ENCODE data around the gene CEMP1.

Gene CEMP1

DNA sequence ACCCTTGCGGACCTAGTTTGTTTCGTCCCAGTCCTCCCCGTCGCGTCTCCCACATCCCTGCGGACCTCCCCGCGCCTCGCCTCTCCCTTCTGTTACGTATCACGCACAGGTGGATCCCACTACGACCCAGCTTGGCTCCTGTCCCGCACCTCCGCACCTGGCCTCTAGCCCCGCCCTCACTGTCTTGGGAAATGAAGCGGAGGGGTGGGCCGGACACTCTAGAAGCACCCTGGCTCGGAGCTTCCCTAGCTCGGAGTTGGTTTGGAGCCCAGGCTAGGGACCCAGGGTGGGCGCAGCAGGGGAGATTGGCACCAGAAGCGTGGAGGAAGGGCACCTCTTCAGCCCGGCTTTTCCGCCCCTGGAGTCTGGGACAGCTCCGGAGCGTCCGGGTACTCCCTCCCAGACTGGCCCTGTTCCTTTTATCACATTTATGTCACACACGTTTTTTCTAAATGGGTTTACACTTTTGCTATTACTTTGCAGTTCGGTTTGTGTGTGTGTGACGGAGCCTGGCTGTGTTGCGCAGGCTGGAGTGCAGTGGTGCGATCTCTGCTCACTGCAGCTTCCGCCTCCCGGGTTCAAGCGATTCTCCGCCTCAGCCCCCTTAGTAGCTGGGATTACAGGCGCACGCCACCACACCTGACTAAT is 1.4 kb upstream of the CEMP1 start:
- Mint-ChIP-seq H3K4me3 (peak overlapping the region; percentile 93), H3K27ac (ENCODE audit: low read depth) (peak overlapping the region; percentile 98), H3K4me1 (peaks cover 31% of the 10 kb centered on the region), H3K9me3 (no peaks in the 10 kb centered on the region), H3K27me3 (no peaks in the 10 kb centered on the region), H3K36me3 (ENCODE audit: insufficient read depth) (peaks cover 47% of the 10 kb centered on the region)
- DNase-seq (ENCODE audit: low spot score in 2 of 2) (peak; percentile 50 to 74), ATAC-seq (replicated peaks; ENCODE audit: extremely low read depth, poor library complexity, severe bottlenecking) (peak; percentile 42)

DNA sequence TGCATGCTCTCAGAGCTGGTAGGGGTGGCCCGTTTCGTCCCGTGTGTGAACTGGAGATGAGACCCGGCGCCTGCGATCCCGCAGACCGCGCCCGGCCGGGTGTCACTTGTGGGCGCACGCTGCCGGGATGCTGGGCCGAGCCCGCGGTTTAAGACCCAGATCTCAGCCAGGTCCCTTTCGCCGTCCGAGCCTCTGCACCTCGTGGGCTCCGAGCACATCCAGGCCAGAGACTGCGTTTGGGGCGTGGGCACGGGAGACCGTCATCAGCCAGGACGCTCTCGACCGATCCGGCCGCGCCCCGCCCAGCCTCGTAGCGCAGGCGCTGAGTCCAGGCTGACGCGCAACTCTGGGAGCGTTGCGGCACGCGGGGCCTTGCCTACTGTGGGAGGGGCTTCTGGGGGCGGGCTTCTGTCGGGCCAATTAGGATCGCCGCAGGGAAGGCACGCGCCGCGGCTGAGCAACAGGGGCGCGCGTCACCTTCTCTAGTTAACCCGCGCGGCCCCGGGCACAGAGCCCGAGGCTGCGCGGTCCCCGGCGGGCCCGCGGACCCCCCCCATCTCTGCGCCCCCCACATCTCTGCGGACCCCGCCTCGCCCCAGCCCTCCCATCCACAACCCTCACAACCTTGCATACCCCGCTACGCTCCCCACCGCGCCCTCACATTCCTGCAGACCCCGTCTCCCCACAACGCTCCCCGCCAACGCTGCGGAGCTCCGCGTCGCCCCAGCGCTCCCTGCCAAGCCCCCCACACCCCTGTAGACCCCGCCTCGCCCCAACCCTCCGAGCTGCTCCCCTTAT is 687 bp upstream of the CEMP1 start:
- peak; percentile 92 to 95 for DNase-seq (ENCODE audit: low spot score in 2 of 2)
- peak; percentile 85 for ATAC-seq (replicated peaks; ENCODE audit: extremely low read depth, poor library complexity, severe bottlenecking)

DNA sequence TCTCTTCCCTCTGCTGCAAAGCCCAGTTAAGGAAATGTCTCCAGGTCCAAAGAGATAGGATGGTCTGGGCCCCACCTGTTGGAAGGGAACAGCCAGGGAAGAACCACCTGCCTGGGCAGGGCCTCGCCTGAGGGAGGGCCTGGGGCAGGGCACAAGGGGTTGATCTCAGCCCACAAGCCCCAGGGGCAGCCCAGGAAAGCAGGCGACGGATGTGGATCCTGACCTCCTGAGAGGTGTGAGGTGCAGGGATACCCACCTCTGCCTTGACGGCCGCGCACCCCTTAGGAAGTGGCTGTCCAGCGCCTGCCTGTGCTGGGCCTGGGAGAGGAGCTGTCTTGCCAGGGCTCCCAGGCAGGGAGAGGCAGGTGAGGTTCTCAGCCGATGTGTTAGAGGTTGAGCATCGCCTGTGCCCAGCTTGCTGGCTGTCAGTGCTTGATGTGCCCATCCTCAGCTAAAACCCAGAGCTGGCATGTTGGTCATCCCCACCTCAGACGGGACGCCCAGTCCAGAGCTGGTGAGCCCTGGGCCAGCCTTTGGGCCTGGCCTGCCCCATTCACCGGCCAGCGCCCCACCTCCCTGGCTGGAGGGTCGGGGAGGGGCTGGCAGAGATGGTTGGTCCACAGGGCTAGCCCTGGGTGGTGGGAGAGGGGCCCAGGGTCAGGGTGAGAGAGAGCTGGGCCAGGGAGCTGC is 434 bp downstream of the CEMP1 start:
- Mint-ChIP-seq H3K4me1 (peaks cover 31% of the 10 kb centered on the region), H3K36me3 (ENCODE audit: insufficient read depth) (peaks cover 43% of the 10 kb centered on the region), H3K27me3 (no peaks in the 10 kb centered on the region), H3K27ac (ENCODE audit: low read depth) (peak overlapping the region; percentile 98), H3K9me3 (no peaks in the 10 kb centered on the region), H3K4me3 (peak overlapping the region; percentile 93)
- no peak for ATAC-seq (replicated peaks; ENCODE audit: extremely low read depth, poor library complexity, severe bottlenecking)
- DNase-seq (ENCODE audit: low spot score in 2 of 2), result no peak

More for the DNA sequence above, 687 bp upstream of the CEMP1 start:
- Mint-ChIP-seq H3K4me3 (peak overlapping the region; percentile 93), H3K4me1 (peaks cover 26% of the 10 kb centered on the region), H3K36me3 (ENCODE audit: insufficient read depth) (peaks cover 44% of the 10 kb centered on the region), H3K9me3 (no peaks in the 10 kb centered on the region), H3K27me3 (no peaks in the 10 kb centered on the region), H3K27ac (ENCODE audit: low read depth) (peak overlapping the region; percentile 98)

DNA sequence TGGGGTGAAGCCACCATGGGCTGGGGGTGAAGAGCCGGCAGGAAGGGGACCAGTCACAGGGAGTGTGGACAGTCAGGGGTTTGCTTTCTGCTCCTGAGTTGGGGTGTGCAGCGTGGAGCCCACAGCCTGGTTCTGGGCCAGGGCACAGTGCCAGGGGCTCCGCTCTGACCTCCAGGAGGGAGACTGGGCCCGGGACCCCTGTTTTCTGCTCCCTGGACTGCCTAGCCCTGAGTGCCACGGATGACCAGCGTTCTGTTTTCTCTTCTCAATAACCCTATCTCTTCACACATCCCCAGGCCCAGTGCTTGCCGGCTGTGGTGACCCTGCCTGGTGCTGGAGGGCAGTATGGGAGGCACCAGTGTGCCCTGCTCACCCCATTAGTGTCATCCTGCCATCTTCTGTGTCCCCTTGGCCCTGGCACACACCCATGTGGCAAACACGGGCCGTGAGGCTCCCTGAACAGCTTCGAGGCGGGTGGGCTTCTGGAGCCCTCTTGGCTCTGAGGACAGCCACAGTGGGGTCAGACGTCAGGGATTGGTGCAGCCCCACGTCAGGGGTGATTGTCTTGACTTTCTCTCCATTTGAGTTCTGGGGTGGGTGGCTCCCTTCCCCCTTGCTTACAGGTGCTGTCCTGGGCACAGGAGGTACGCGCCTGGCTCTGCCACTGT is 1.1 kb downstream of the CEMP1 start:
- peak overlapping the region; percentile 46 for H3K4me3 Mint-ChIP-seq
- peak overlapping the region; percentile 98 for H3K27ac Mint-ChIP-seq (ENCODE audit: low read depth)
- ATAC-seq (replicated peaks; ENCODE audit: extremely low read depth, poor library complexity, severe bottlenecking) (no peak), DNase-seq (ENCODE audit: low spot score in 2 of 2) (no peak)
- no peaks in the 10 kb centered on the region for H3K27me3 Mint-ChIP-seq
- H3K4me1 Mint-ChIP-seq, result peaks cover 31% of the 10 kb centered on the region
- H3K9me3 Mint-ChIP-seq, result no peaks in the 10 kb centered on the region
- peaks cover 43% of the 10 kb centered on the region for H3K36me3 Mint-ChIP-seq (ENCODE audit: insufficient read depth)

DNA sequence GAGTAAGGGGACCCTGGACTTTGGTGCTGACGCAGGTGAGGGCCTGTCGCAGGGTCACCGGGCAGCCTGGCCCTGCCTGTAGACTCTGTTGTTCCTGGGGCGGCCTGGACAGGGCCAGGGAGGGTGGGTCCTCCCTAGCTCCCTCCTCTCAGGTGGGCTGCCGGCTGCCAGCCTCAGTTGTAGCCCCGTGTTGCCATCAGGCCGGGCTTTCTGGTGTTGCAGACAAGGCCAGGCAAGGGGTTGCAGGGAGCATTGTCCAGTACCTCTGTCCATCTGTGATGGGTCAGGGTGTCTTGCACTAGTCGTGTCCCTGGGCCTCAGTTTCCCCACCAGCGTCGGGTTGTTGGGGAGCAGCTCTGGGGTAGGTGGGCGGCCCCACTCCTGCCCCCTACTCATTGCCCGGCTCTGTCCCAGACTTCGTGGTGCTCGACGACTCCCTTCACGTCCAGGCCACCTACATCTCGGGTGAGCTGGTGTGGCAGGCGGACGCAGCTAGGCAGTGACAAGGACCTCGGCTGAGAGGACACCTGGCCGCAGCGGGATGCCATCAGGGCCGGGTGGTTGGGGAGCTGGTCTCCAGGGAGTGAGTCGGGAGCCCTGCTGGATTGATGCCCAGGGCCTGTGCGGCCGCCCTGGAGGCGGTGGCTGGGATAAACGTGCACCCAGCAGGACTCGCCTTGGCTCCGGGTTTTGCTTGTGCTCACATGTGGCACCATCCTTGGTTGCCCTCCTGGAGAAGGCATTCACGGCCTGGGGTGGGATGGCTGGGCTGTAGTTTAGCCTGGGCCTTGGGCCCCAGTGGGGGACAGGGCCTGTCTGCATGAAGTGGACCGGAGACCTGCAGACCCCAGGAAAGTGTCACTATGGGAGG is 1.9 kb downstream of the CEMP1 start:
- Mint-ChIP-seq H3K9me3 (no peaks in the 10 kb centered on the region), H3K4me3 (no peak overlapping the region), H3K4me1 (peaks cover 35% of the 10 kb centered on the region), H3K27me3 (no peaks in the 10 kb centered on the region), H3K27ac (ENCODE audit: low read depth) (no peak overlapping the region), H3K36me3 (ENCODE audit: insufficient read depth) (peaks cover 44% of the 10 kb centered on the region)
- ATAC-seq (replicated peaks; ENCODE audit: extremely low read depth, poor library complexity, severe bottlenecking), result no peak
- no peak for DNase-seq (ENCODE audit: low spot score in 2 of 2)

DNA sequence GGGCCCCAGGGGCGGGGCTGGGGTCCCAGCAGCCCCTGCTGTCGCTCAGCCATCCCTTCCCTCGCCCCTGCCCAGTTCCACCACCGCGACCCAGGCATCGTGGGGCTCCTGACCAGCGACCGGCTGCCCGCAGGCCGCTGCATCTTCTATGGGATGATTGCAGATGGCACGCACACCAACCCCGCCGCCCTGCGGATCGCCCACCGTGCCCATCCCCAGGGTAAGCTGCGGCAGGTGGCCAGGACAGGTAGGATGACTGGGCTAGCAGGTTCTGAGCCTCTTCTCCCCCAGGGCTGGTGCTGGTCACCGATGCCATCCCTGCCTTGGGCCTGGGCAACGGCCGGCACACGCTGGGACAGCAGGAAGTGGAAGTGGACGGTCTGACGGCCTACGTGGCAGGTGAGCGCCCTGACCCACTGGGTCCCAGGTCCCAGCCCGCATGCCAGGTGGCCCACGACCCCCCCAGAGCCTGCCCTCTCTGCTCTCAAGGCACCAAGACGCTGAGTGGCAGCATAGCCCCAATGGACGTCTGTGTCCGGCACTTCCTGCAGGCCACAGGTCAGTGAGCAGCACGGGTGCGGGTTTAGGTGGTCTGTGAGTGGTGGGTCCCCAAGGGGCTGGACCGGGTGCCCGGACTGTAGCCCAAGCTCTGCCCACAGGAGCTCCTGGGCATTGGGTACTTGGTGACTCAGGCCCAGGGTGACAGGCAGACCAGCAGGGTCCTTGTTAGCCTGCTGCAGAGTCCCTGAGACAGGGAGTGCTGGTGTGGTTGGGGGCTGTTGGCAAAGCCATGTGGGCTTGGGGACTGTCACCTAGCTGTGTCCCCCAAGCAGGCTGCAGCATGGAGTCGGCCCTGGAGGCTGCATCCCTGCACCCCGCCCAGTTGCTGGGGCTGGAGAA is 2.8 kb downstream of the CEMP1 start:
- Mint-ChIP-seq H3K27ac (ENCODE audit: low read depth) (no peak overlapping the region), H3K4me3 (no peak overlapping the region), H3K36me3 (ENCODE audit: insufficient read depth) (peaks cover 43% of the 10 kb centered on the region), H3K4me1 (peaks cover 43% of the 10 kb centered on the region), H3K27me3 (no peaks in the 10 kb centered on the region), H3K9me3 (no peaks in the 10 kb centered on the region)
- ATAC-seq (replicated peaks; ENCODE audit: extremely low read depth, poor library complexity, severe bottlenecking) (no peak), DNase-seq (ENCODE audit: low spot score in 2 of 2) (no peak)

DNA sequence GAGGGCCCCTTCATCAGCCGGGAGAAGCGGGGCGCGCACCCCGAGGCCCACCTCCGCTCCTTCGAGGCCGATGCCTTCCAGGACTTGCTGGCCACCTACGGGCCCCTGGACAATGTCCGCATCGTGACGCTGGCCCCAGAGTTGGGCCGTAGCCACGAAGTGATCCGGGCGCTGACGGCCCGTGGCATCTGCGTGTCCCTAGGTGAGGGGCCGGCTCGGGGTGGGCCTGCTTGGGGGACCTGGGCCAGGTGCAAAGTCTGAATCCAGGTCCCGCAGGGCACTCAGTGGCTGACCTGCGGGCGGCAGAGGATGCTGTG is 3.5 kb downstream of the CEMP1 start:
- no peak overlapping the region for H3K27ac Mint-ChIP-seq (ENCODE audit: low read depth)
- H3K27me3 Mint-ChIP-seq, result no peaks in the 10 kb centered on the region
- no peak overlapping the region for H3K4me3 Mint-ChIP-seq
- no peaks in the 10 kb centered on the region for H3K9me3 Mint-ChIP-seq
- peaks cover 40% of the 10 kb centered on the region for H3K36me3 Mint-ChIP-seq (ENCODE audit: insufficient read depth)
- H3K4me1 Mint-ChIP-seq, result peaks cover 40% of the 10 kb centered on the region
- ATAC-seq (replicated peaks; ENCODE audit: extremely low read depth, poor library complexity, severe bottlenecking), result no peak
- no peak for DNase-seq (ENCODE audit: low spot score in 2 of 2)

DNA sequence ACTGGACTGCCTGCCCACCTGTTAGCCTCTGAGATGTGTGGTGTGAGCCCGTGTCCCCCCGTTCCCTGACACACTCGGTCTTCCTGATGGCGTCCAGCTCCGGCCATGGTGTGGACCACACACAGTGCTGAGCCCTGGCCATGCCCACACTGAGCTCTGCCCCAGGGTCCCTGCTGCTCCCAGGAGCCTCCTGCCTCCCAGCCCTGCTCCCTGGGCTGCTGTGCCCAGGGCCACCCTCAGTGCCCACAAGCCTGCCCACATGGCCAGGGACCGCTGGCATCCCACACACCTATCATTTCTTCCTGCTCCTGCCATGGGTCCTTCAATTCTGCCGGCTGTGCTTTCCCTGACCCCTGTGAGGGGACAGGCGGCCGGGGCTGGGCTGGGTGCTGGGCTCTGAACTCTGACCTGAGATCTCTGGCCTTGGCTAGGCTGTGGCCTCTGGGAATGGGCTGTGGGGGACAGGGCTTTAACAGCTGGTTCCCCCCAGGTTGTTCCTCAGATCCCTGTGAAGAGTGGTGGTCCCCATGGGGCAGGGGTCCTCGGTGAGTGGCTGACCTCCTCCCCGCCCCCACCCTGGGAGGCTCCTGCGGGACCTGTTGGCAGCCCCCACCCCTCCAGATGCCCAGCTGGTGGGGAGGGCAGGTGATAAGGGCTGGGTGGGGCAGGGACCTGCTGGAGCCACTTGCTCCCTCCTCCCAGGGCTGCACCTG is 4.0 kb downstream of the CEMP1 start:
- Mint-ChIP-seq H3K36me3 (ENCODE audit: insufficient read depth) (peaks cover 38% of the 10 kb centered on the region), H3K9me3 (no peaks in the 10 kb centered on the region)
- no peak for DNase-seq (ENCODE audit: low spot score in 2 of 2)

DNA sequence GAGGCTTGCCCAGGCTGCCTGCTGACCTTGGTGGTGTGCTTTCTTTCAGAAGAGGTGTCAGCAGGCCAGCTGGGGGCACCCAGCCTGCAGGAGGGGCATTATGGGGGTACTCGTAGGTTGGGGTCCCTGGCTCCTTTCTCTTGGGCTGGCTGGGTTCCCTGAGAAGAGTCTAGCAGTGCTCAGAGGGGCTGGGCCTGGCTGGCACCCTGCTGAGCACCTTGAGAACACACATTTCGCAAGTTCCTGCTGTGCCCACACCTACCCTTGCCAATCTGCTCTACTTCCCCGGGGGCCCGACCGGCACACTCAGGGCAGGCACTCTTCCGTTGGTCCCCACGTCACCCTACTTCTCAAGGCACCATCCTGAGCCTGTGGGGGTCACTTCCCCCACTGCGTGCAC is 5.1 kb downstream of the CEMP1 start:
- Mint-ChIP-seq H3K9me3 (no peaks in the 10 kb centered on the region), H3K27ac (ENCODE audit: low read depth) (peak overlapping the region; percentile 33), H3K4me1 (peaks cover 28% of the 10 kb centered on the region), H3K4me3 (no peak overlapping the region), H3K36me3 (ENCODE audit: insufficient read depth) (peaks cover 36% of the 10 kb centered on the region), H3K27me3 (no peaks in the 10 kb centered on the region)
- ATAC-seq (replicated peaks; ENCODE audit: extremely low read depth, poor library complexity, severe bottlenecking) (no peak), DNase-seq (ENCODE audit: low spot score in 2 of 2) (no peak)

More for the DNA sequence above, 4.0 kb downstream of the CEMP1 start:
- Mint-ChIP-seq H3K4me1 (peaks cover 35% of the 10 kb centered on the region), H3K27ac (ENCODE audit: low read depth) (no peak overlapping the region), H3K4me3 (no peak overlapping the region), H3K27me3 (no peaks in the 10 kb centered on the region)
- no peak for ATAC-seq (replicated peaks; ENCODE audit: extremely low read depth, poor library complexity, severe bottlenecking)

DNA sequence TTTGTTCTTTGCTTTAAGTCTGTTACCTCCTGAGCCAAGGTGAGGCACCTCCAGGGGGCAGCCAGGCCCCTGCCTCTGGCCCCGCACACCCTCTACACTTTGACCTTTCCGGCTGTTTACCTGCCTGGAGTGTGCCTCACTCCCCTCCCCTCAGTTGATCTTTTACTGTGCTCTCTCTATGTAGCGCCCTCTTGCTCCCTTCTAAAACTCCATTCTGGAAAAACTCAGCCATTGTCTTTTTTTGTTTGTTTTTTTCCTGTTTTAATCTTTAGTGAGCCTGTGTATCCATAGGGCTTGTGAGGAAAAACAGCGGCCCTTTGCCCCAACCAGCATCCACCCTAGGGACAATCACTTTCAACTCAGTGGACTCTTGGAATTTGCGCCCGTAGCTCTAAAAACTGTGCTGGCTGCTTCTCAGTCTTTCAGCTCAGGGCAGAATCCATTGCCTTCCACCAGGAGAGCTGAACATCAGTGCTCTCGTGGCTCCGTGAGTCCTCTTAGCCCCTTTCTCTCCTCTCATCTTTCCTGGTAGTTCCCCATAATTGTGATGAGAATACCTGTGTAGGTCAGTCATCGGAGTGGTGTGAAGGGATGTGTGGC is 6.8 kb downstream of the CEMP1 start:
- Mint-ChIP-seq H3K27me3 (no peaks in the 10 kb centered on the region), H3K36me3 (ENCODE audit: insufficient read depth) (peaks cover 41% of the 10 kb centered on the region), H3K4me1 (peaks cover 31% of the 10 kb centered on the region), H3K4me3 (no peak overlapping the region), H3K27ac (ENCODE audit: low read depth) (no peak overlapping the region), H3K9me3 (no peaks in the 10 kb centered on the region)
- ATAC-seq (replicated peaks; ENCODE audit: extremely low read depth, poor library complexity, severe bottlenecking) (no peak), DNase-seq (ENCODE audit: low spot score in 2 of 2) (no peak)

Measured in central memory CD8-positive, alpha-beta T cell (primary cell).